HepG2 (cell line): ENCODE measurements around the gene MYRIP.

ENCODE experiments used
- EZH2 ChIP-seq: conservative IDR thresholded peaks from 2 replicates; pipeline ENCODE4 v1.6.1; 2012; ENCODE audit warnings: mild to moderate bottlenecking, low read depth, low read length, moderate library complexity
- PHF8 ChIP-seq: sonication (generic); formaldehyde crosslinking; IDR thresholded peaks from 2 replicates; pipeline ENCODE4 v1.5.0; 2020; ENCODE audit warnings: missing genetic modification reagents
- ZNF232 ChIP-seq: sonication (generic); formaldehyde crosslinking; IDR thresholded peaks from 2 replicates; pipeline ENCODE4 v1.4.0; 2020; ENCODE audit warnings: missing genetic modification reagents, borderline replicate concordance

DNA sequence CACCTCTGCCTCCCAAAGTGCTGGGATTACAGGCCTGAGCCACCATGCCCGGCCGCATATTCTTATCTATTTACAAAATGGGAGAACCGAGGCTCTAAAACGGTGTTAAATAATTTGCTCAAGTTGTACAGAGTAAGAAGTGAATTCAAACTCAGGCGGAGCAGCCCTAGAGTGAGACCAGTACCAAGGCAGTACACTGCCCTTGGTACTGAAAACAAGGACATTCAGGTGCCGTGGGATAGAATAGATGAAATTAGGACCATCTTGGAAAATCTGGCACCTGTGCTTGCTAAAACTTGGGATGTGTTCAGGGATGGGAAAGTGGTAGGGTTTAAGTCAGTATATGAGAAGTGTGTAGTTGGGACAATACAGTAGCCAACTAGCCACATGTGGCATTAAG, 100.7 kb downstream of the MYRIP start:
- TF ChIP-seq ZNF232 (CRISPR knock-in tag) = no peak
- TF ChIP-seq EZH2 = no peak
- no peak for TF ChIP-seq PHF8
